GM12878 (cell line): ENCODE measurements around the gene ZNF235. TPM values are rescaled to one million over a fixed set of nuclear protein-coding genes. Genes with fewer than 3 reads are reported as not detected.

Experiments used
- ATAC-seq: fragments of 200-7000 bp; cut with Tn5 transposase; 3 replicates; pipeline ENCODE4 v1.9.1; 2020; ENCODE audit warnings: mild to moderate bottlenecking, moderate library complexity
- BruUV-seq: library from RNA; stranded (reverse); fragments of 400-500 nt; replicated peaks from 2 replicates; lab custom pipeline; 2021; lab: Mats Ljungman, UMichigan
- CTCF ChIA-PET: fragments of 300-600 bp; sonication (Branson Sonifier 250); formaldehyde crosslinking; extraction: SDS; loops from one replicate; lab custom pipeline; 2021; ENCODE audit warnings: inconsistent platforms; lab: Yijun Ruan, JAX
- POLR2A ChIA-PET: fragments of 350-600 bp; formaldehyde crosslinking; extraction: SDS; loops from one replicate; lab custom pipeline; 2021; ENCODE audit warnings: inconsistent platforms; lab: Charles Lee
- RAD21 ChIA-PET: fragments of 300-600 bp; sonication (Branson Sonifier 250); formaldehyde crosslinking; loops from one replicate; lab custom pipeline; 2023; ENCODE audit warnings: antibody characterized with exemption; ENCODE audit not compliant: unreplicated experiment; lab: Charles Lee
- SMC1A ChIA-PET: fragments of 300-600 bp; sonication (Branson Sonifier 250); formaldehyde crosslinking; loops from one replicate; lab custom pipeline; 2023; ENCODE audit not compliant: unreplicated experiment, uncharacterized antibody; lab: Charles Lee
- DNase-seq: peaks from one replicate; pipeline ENCODE4 v3.0.0-alpha.2; 2011; ENCODE audit warnings: low read depth, low spot score
- FAIRE-seq: peaks from 3 replicates; lab custom pipeline; 2011; peaks lifted over from hg19 to GRCh38; lab: Jason Lieb, UNC
- H2AFZ ChIP-seq: 2 replicates; pipeline ENCODE4 v1.6.0; 2011; ENCODE audit warnings: low read depth, low read length, control low read depth; ENCODE audit not compliant: control insufficient read depth
- H3K27ac ChIP-seq: 2 replicates; pipeline ENCODE4 v1.5.1; 2011; ENCODE audit warnings: control low read depth; ENCODE audit not compliant: control insufficient read depth, insufficient read depth
- H3K27me3 ChIP-seq, 2 experiments: replicated peaks in 1 of 2; 2 replicates each; pipeline versions ENCODE4 v1.6.0 to v1.6.1; 2011; ENCODE audit warnings: low read length in 1 of 2; ENCODE audit not compliant: control insufficient read depth in 2 of 2, insufficient read depth in 2 of 2
- H3K36me3 ChIP-seq, 2 experiments: 2 replicates each; pipeline ENCODE4 v1.5.1; 2011; ENCODE audit warnings: low read length in 1 of 2; ENCODE audit not compliant: control insufficient read depth in 2 of 2, insufficient read depth in 2 of 2
- H3K4me1 ChIP-seq: 2 replicates; pipeline ENCODE4 v1.6.1; 2011; ENCODE audit warnings: mild to moderate bottlenecking, low read length, moderate library complexity, mixed read lengths; ENCODE audit not compliant: control insufficient read depth, insufficient read depth
- H3K4me2 ChIP-seq: 2 replicates; pipeline ENCODE4 v1.6.0; 2011; ENCODE audit warnings: control low read depth; ENCODE audit not compliant: control insufficient read depth, insufficient read depth
- H3K4me3 ChIP-seq: fragments of 200-600 bp; sonication (generic); 2 replicates; pipeline ENCODE4 v1.5.1; 2016
- H3K79me2 ChIP-seq: 2 replicates; pipeline ENCODE4 v1.6.0; 2011; ENCODE audit warnings: low read length; ENCODE audit not compliant: control insufficient read depth, insufficient read depth
- H3K9ac ChIP-seq: 2 replicates; pipeline ENCODE4 v1.8.0; 2011; ENCODE audit warnings: low read length, control low read depth, mixed read lengths; ENCODE audit not compliant: control insufficient read depth, insufficient read depth
- H3K9me3 ChIP-seq: replicated peaks from 3 replicates; pipeline ENCODE4 v1.5.1; 2011; ENCODE audit warnings: mild to moderate bottlenecking, low read length; ENCODE audit not compliant: control insufficient read depth, insufficient read depth
- H4K20me1 ChIP-seq: 2 replicates; pipeline ENCODE4 v1.6.0; 2011; ENCODE audit not compliant: control insufficient read depth, insufficient read depth
- CHD4 ChIP-seq: fragments of 200-600 bp; sonication (generic); IDR thresholded peaks from 2 replicates; pipeline ENCODE4 v1.6.1; 2016; ENCODE audit warnings: mild to moderate bottlenecking
- CREM ChIP-seq: IDR thresholded peaks from 2 replicates; pipeline ENCODE4 v1.6.1; 2014; ENCODE audit warnings: antibody characterized with exemption, low read depth
- ETV6 ChIP-seq, 2 experiments: fragments of 450-650 bp in 1 of 2; IDR thresholded peaks in 1 of 2; conservative IDR thresholded peaks in 1 of 2; 2 replicates each; pipeline ENCODE4 v1.6.1; 2014; ENCODE audit warnings: antibody characterized with exemption in 1 of 2, borderline replicate concordance in 1 of 2, low read depth in 1 of 2, mild to moderate bottlenecking in 1 of 2, moderate library complexity in 1 of 2
- HDAC6 ChIP-seq: fragments of 200-600 bp; sonication (generic); IDR thresholded peaks from one replicate; pipeline ENCODE4 v1.8.0; 2017; ENCODE audit warnings: antibody characterized with exemption; ENCODE audit not compliant: unreplicated experiment
- IKZF2 ChIP-seq, 2 experiments: fragments of 450-650 bp; IDR thresholded peaks; 2 replicates each; pipeline ENCODE4 v1.6.1; 2017; ENCODE audit warnings: mild to moderate bottlenecking in 2 of 2, moderate library complexity in 2 of 2
- IRF5 ChIP-seq: fragments of 450-650 bp; IDR thresholded peaks from 2 replicates; pipeline ENCODE4 v1.6.1; 2017; ENCODE audit warnings: borderline replicate concordance
- MAX ChIP-seq: IDR thresholded peaks from 2 replicates; pipeline ENCODE4 v1.6.1; 2012; ENCODE audit warnings: low read depth, low read length, improper control_type of control experiment
- MTA3 ChIP-seq: IDR thresholded peaks from 2 replicates; pipeline ENCODE4 v1.6.1; 2012; ENCODE audit warnings: low read length, inconsistent platforms, borderline replicate concordance
- MYC ChIP-seq: IDR thresholded peaks from 2 replicates; pipeline ENCODE4 v1.6.1; 2011; ENCODE audit warnings: mild to moderate bottlenecking, low read length, moderate library complexity, inconsistent platforms; ENCODE audit not compliant: insufficient read depth, insufficient replicate concordance, insufficient read length, severe bottlenecking
- NRF1 ChIP-seq: conservative IDR thresholded peaks from 2 replicates; pipeline ENCODE4 v1.6.1; 2011; ENCODE audit warnings: mild to moderate bottlenecking, low read depth, low read length, improper control_type of control experiment
- SREBF1 ChIP-seq: IDR thresholded peaks from 2 replicates; pipeline ENCODE4 v1.6.1; 2012; ENCODE audit warnings: mild to moderate bottlenecking, low read length
- ZNF622 ChIP-seq: fragments of 450-650 bp; IDR thresholded peaks from 2 replicates; pipeline ENCODE4 v1.6.1; 2017; ENCODE audit warnings: mild to moderate bottlenecking, inconsistent platforms
- WGBS: methylation state at CpG from one replicate; pipeline ENCODE4 v1.1.6; 2016; ENCODE audit warnings: low lambda C conversion rate; ENCODE audit not compliant: insufficient replicate concordance, insufficient coverage; ENCODE audit errors: missing lambda C conversion rate; 5-methylcytosine and 5-hydroxymethylcytosine counted together
- in situ Hi-C: fragments of 300-500 bp; cut with MboI; formaldehyde crosslinking; loops from 9 replicates; pipeline ENCODE4 v1.14.3; 2018; ENCODE audit warnings: mixed read lengths
- intact Hi-C: fragments of 100-400 bp; cut with micrococcal nuclease; formaldehyde crosslinking; loops from one replicate; pipeline ENCODE4 v1.14.2; 2022; ENCODE audit not compliant: unreplicated experiment
- polyA plus RNA-seq, 11 experiments: library from polyadenylated mRNA; depleted of rRNA in 4 of 11; unstranded in 6 of 11; stranded (reverse) in 5 of 11; fragments of >200 nt; fragmentation: Nextera tagmentation in 4 of 11; fragmentation: Illumina TruSeq in 1 of 11; extraction: Ambion mirVana in 4 of 11; extraction: Trizol in 1 of 11; gene quantifications; 1 replicate in 1 of 11; 2 replicates in 10 of 11; pipeline versions ENCODE4 v1.2.1 to v1.2.3, GENCODE V29; 2011 to 2016; ENCODE audit warnings: inconsistent platforms in 2 of 11, missing spikeins in 2 of 11, low read depth in 1 of 11
- total RNA-seq, 4 experiments: library from RNA; depleted of rRNA in 3 of 4; stranded (reverse); fragments of >200 nt in 3 of 4; fragmentation: Illumina TruSeq in 1 of 4; extraction: Trizol in 1 of 4; gene quantifications; 2 replicates each; pipeline versions ENCODE4 v1.2.1 to v1.2.3, GENCODE V29; 2013 to 2021
- TF ChIP-seq, protein P1 (sequence below): fragments of 450-650 bp; IDR thresholded peaks from 2 replicates; pipeline ENCODE4 v1.6.1; 2017; ENCODE audit warnings: antibody characterized with exemption, mild to moderate bottlenecking, moderate library complexity

The ZNF235 gene
- total and polyA plus RNA-seq, 10 of the 15 experiments (the other 5 are each of a cell fraction or from before 2014, with no cell fraction given): 2.8 to 9.0 (median 4.8) TPM

- BruUV-seq: no TSS peak
- H3K4me1 ChIP-seq: no peaks in the 10 kb centered on the region
- no peak overlapping the region for H3K9ac ChIP-seq
- H2AFZ ChIP-seq: no peak overlapping the region
- no peak for TF ChIP-seq NRF1
- no peak for TF ChIP-seq ZNF622
- TF ChIP-seq, protein P1, sequence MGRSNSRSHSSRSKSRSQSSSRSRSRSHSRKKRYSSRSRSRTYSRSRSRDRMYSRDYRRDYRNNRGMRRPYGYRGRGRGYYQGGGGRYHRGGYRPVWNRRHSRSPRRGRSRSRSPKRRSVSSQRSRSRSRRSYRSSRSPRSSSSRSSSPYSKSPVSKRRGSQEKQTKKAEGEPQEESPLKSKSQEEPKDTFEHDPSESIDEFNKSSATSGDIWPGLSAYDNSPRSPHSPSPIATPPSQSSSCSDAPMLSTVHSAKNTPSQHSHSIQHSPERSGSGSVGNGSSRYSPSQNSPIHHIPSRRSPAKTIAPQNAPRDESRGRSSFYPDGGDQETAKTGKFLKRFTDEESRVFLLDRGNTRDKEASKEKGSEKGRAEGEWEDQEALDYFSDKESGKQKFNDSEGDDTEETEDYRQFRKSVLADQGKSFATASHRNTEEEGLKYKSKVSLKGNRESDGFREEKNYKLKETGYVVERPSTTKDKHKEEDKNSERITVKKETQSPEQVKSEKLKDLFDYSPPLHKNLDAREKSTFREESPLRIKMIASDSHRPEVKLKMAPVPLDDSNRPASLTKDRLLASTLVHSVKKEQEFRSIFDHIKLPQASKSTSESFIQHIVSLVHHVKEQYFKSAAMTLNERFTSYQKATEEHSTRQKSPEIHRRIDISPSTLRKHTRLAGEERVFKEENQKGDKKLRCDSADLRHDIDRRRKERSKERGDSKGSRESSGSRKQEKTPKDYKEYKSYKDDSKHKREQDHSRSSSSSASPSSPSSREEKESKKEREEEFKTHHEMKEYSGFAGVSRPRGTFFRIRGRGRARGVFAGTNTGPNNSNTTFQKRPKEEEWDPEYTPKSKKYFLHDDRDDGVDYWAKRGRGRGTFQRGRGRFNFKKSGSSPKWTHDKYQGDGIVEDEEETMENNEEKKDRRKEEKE: no peak
- TF ChIP-seq MTA3: no peak
- TF ChIP-seq HDAC6: no peak
- no peak for TF ChIP-seq IRF5
- no peak for TF ChIP-seq ETV6 (conservative IDR thresholded peaks at IDR 0.05 in 1 of 2, IDR thresholded peaks at IDR 0.05 in 1 of 2; ENCODE audit: borderline replicate concordance in 1 of 2, low read depth in 1 of 2)
- no peak for TF ChIP-seq CREM
- no peak for TF ChIP-seq CHD4
- no peak for TF ChIP-seq MAX
- TF ChIP-seq IKZF2 (IDR thresholded peaks at IDR 0.05): no peak
- TF ChIP-seq SREBF1: no peak
- TF ChIP-seq MYC: no peak
- TF ChIP-seq, all 136 proteins: peak for 0
- H3K9me3 ChIP-seq: no peaks in the 10 kb centered on the region; the same call in 2 of the 3 replicates
- ChIA-PET CTCF (no interaction called here), POLR2A (no interaction called here), SMC1A (no interaction called here), RAD21 (interaction anchor here (0.6 kb wide), 1 partner anchor 137 kb away, joined by 3 read pairs; no protein-coding TSS in a partner anchor)
- no peak for FAIRE-seq
- H3K4me3 ChIP-seq: no peak overlapping the region
- intact Hi-C loops (no loop called here), in situ Hi-C loops (no loop called here)
- no peak for ATAC-seq
- no peak overlapping the region for H3K4me2 ChIP-seq
- DNase-seq: no peak
- 30% methylated on average over 4 of the region's 4 CpGs for WGBS
- H4K20me1 ChIP-seq: no peaks in the 10 kb centered on the region
- no peaks in the 10 kb centered on the region for H3K79me2 ChIP-seq
- no peaks in the 10 kb centered on the region for H3K36me3 ChIP-seq
- H3K27ac ChIP-seq: no peak overlapping the region
- no peaks in the 10 kb centered on the region for H3K27me3 ChIP-seq
Observed at GRCh38 chr19:44346556-44346955, 41.7 kb upstream of the ZNF235 start.
